ENCODE data around the gene WDR1.

GRCh38 chr4:10102474-10103332 is 13.9 kb downstream of the WDR1 start:
- TF ChIP-seq CTCF (conservative IDR thresholded peaks at IDR 0.05; ENCODE audit: low read depth, low read length) (no peak), EZH2 (IDR thresholded peaks at IDR 0.05; ENCODE audit: borderline replicate concordance, low read depth, low read length, poor library complexity, severe bottlenecking) (no peak)
